ENCODE data around the gene CDH4. TPM values are rescaled to one million over a fixed set of nuclear protein-coding genes. Genes with fewer than 3 reads are reported as not detected.

The CDH4 gene
- total RNA-seq, 2 donors from 2014 or later = 0.07 to 0.94 TPM

GRCh38 chr20:61640871-61641245 lies 388.8 kb downstream of the CDH4 start:
- TF ChIP-seq, protein P1, sequence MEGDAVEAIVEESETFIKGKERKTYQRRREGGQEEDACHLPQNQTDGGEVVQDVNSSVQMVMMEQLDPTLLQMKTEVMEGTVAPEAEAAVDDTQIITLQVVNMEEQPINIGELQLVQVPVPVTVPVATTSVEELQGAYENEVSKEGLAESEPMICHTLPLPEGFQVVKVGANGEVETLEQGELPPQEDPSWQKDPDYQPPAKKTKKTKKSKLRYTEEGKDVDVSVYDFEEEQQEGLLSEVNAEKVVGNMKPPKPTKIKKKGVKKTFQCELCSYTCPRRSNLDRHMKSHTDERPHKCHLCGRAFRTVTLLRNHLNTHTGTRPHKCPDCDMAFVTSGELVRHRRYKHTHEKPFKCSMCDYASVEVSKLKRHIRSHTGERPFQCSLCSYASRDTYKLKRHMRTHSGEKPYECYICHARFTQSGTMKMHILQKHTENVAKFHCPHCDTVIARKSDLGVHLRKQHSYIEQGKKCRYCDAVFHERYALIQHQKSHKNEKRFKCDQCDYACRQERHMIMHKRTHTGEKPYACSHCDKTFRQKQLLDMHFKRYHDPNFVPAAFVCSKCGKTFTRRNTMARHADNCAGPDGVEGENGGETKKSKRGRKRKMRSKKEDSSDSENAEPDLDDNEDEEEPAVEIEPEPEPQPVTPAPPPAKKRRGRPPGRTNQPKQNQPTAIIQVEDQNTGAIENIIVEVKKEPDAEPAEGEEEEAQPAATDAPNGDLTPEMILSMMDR (IDR thresholded peaks at IDR 0.05) = no peak
- Histone ChIP-seq H3K9me3 (peaks cover 0 to 7% of the 10 kb centered on the region in 2 donors), H3K27ac (no peak overlapping the region), H3K27me3 (peaks cover 0 to 5% of the 10 kb centered on the region in 2 donors), H3K4me3 (no peak overlapping the region), H3K36me3 (no peaks in the 10 kb centered on the region), H3K4me1 (no peaks in the 10 kb centered on the region)
- DNase-seq (ENCODE audit: low spot score) = no peak

- H3K4me3 ChIP-seq = no peak overlapping the region
- no peaks in the 10 kb centered on the region for H3K36me3 ChIP-seq
- DNase-seq (ENCODE audit: low spot score) = no peak
- H3K27ac ChIP-seq = no peak overlapping the region
- no peaks in the 10 kb centered on the region for H3K27me3 ChIP-seq
- H3K4me1 ChIP-seq = no peaks in the 10 kb centered on the region
- TF ChIP-seq, protein P1 (IDR thresholded peaks at IDR 0.05) = no peak
- peaks cover 0 to 7% of the 10 kb centered on the region in 2 donors for H3K9me3 ChIP-seq
These were observed 391.8 kb downstream of the CDH4 start for GRCh38 chr20:61643656-61644377.

GRCh38 chr20:61644378-61645076 lies 392.5 kb downstream of the CDH4 start:
- TF ChIP-seq, protein P1 (IDR thresholded peaks at IDR 0.05) = no peak
- no peak overlapping the region for H3K4me3 ChIP-seq
- no peaks in the 10 kb centered on the region for H3K4me1 ChIP-seq
- no peak for DNase-seq (ENCODE audit: low spot score)
- peaks cover 0 to 7% of the 10 kb centered on the region in 2 donors for H3K9me3 ChIP-seq
- H3K27ac ChIP-seq = no peak overlapping the region
- no peaks in the 10 kb centered on the region for H3K27me3 ChIP-seq
- H3K36me3 ChIP-seq = no peaks in the 10 kb centered on the region

- DNase-seq (ENCODE audit: low spot score) = no peak
- H3K9me3 ChIP-seq = peaks cover 0 to 7% of the 10 kb centered on the region in 2 donors
- H3K27me3 ChIP-seq = no peaks in the 10 kb centered on the region
- TF ChIP-seq, protein P1 (IDR thresholded peaks at IDR 0.05) = no peak
- H3K27ac ChIP-seq = no peak overlapping the region
- H3K4me3 ChIP-seq = no peak overlapping the region
- H3K4me1 ChIP-seq = no peaks in the 10 kb centered on the region
- H3K36me3 ChIP-seq = no peaks in the 10 kb centered on the region
These were observed 393.7 kb downstream of the CDH4 start for GRCh38 chr20:61645732-61646131.

- no peaks in the 10 kb centered on the region for H3K27me3 ChIP-seq
- TF ChIP-seq, protein P1 (IDR thresholded peaks at IDR 0.05) = no peak
- no peaks in the 10 kb centered on the region for H3K36me3 ChIP-seq
- DNase-seq (ENCODE audit: low spot score) = no peak
- no peak overlapping the region for H3K27ac ChIP-seq
- no peaks in the 10 kb centered on the region for H3K4me1 ChIP-seq
- H3K9me3 ChIP-seq = peaks cover 0 to 7% of the 10 kb centered on the region in 2 donors
- H3K4me3 ChIP-seq = no peak overlapping the region
These were observed 394.4 kb downstream of the CDH4 start for GRCh38 chr20:61646453-61646852.
